NCI-H2029 treated with DMSO at 0.1 percent for 48 hours (cell line): Measurements from ENCODE around the gene BRINP1.

Source experiments
- DNase-seq: peaks from one replicate; lab custom pipeline; 2025; lab: John Stamatoyannopoulos, UW

BRINP1 gene

DNA sequence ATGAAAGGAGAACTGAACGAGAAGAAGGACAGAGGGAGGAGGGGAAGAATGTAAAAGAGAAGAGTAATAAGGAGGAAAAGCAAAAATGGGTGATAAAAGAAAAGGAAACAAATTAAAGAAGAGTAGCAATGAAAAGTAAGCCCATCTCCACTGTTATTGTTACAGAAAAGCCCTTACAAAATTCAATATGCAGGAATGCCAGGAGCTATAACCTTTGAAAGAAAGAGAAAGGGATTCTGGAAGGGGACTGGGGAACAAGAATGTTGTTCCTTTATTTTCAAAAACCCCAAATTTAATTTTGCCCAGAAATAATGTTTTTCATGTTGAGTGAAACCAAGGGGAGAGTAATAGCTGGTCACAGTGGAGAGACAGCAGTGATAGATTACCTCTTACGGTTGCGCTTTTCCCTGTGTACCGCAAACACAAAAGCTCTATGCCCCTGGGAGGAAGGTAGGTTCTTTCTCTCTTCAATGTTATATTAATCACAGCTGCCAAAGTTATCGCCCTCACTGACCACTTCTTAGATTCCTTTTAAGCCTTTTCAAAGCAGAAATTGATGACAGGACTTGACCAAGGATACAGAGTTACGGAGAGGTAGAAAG, 86.7 kb downstream of the BRINP1 start:
- DNase-seq = no peak

DNA sequence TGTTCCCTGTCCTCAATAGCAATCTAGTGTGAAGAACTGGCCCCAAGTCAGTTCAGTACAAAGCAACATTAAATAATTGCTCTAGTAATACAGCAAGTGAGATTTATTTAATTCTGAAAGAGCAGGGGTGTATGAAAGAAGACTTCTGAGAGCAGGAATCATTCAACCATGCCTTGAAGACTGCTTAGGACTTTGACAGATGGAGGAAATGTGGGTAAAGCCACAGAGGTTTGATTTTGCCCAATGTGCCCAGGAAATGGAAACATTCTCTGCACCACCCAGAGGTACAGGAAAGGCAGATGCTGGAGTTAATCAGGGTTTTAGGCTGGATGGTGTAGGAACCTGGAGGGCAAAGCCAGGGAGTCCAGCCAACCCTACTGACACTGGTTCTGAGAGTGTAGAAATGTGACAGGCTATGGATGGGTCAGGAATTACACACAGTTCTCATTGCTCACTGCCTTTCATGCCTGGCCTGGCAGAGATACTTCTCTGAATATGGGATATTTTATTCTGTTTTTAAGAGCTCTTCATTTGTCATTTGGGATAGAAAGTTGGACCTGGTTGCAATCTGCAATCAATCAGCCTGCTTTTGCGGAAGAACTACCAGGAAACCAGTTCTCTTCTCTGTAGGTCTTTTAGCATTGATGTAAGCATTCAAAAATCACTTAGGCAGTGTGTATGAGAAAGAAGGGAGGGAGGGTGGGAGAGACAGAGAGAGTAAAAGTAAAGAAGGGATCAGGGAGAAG, 88.3 kb downstream of the BRINP1 start:
- no peak for DNase-seq

DNA sequence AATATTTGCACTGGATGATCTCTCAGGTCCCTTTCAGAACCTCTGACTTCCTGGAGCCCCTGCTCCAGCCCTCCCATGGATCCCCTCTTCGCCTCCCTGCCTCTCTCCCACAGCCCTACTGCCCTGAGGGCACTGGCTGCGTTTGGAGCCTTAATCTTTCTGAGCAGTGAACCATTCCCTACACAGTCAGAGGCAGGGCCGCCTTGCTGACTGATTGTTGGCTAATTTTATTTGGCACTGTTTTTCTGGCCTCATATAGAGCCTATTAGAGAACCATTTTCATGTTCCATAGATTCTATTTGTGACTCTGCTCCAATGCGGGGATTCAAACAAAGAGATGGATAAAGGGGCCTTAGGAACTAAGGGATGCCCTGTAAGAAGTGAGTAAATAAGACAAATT, 91.1 kb downstream of the BRINP1 start:
- no peak for DNase-seq

DNA sequence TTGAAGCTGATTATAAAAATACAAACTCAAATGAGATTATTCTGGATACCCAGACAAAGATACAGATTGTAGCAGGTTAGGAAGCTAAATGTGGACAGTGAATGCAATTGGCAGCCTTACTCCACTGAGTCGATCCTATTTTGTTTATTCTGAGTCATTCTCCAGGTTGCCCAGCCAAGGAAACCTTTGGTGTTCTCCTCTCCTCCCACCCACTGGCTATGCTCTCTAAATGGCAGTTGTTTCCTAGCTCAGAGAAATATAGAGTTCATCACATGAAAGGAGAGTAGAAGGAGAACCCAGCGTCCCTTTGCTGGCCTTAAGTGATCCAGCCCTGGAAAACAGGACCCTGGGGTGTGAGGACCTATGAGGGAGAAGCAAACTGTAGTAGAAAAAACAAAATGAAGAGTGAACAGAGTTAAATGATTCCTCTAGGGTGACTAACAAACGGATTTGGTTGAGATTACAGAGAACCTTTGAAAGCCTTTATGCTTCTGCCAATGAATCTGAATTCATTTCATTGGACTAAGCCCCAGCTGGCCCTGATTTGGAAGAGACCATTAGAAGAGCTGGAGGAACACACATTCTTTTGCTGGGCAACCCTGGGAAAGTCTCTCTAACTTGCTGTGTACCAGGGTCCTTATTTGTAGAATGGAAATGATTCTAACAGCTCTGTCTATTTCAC, 95.1 kb downstream of the BRINP1 start:
- DNase-seq = no peak

DNA sequence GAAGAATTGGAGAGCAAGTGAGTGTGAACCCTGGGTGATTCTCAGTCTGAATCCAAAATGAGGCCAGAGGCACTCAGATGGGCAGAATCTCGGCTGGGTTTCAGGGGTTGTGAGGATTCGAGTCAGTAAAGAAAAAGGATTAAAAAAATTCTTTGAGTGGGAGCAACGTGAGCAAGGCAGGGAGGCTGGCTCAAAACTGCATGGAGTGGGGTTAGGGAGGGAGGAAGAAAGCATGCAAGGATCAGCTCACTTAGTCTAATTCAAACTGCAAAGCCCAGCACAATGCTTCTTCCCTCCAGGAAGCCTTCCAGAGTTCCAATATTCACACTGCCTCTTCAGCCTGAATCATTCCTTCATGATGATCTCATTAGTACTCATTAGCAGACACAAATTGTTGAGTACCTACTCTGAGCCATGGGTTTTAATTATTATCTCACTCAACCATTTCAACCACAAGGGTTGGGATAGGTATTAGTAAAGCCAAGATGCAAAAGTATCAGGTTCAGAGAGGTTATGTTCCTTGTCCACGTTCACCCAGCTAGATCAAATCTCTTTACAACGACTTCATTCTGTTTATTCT, 95.8 kb downstream of the BRINP1 start:
- DNase-seq = no peak

DNA sequence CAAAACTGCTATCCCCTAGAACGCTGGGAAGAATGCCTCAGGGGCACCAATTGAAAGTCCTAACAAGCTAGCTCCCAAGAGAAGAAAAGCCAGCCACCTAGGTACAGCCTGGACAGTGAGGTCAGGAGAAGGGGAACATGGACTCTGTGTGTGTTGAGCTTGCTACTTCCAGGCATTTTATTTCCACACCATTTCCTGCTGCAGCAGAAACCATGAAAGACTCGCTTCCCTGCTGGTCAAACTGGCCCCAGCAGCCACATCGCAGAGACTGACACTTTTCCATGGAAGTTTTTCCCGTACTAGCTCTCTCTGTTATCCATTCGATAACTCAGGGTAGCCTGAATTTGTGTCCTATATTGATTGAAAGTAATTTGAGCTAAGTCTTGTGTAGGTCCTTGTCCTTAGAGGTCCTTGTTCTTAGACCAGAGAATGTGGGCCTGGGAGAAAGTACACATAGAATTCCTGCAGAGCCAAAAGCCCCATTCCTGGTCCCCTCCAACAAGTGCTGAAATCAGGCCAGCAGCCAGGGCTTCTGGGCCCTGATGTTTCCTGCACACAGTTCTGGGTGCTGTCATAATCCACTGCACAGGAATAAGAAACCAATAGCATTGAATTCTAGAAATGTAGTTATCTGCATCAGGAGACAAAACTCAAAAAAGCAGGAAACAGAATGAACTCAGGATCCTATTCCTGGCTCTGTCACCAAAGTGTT, 96.6 kb downstream of the BRINP1 start:
- DNase-seq = no peak

DNA sequence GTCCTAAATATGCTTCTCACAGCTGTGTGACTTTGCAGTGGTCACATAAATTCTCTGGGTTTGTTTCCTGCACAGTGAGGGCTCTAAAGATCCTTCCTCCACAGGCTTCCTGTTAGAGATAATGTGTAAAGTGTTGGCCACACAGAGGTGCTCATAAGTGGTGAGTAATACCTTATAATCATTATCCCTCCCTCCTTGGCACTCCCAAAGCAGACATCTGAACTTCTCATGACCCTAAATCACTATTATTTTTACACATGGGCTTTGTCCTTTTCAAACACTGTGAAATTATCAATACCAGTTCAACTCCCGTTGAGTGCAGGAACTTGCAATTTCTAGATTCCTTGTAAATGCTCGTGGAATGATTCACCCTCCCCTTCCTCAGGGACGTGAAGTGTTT, 100.2 kb downstream of the BRINP1 start:
- DNase-seq = no peak

DNA sequence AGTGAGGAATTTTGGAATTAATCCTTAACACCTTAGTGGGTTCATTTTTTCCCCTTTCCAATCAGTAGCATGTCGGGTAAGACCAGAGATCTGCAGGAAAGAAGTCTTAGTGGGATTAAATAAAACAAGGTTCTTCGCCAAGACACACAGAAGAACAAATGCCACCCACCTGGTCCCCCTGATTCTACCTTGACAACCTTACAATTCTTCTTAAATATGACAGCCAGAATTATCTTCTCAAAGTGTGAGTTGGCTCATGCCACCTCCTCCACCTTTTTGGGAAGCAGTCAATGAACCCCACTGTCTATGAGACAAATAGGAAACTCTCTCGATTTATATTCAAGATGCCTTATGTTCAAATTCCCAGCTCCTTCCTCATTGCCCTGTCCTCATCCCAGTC, 105.1 kb downstream of the BRINP1 start:
- no peak for DNase-seq

DNA sequence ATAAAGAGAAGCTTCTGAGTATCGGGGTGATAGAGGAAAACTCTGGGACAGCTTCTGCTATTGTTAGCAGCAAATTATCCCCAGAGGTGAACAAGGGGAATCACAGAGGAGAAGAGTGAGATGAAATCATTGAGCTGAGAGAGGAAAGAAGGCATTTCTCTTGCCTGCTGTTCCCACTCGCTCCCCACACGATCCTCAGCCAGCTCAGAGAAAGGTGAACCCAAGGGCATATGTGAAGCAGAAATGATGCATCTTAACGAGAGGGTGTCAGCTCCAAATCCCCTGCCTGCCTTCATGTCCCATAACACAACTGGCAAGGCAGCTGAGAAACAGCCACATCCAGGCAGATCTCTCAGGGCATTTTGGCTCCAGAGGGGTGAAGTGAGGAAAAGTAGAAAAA, 111.6 kb downstream of the BRINP1 start:
- no peak for DNase-seq

DNA sequence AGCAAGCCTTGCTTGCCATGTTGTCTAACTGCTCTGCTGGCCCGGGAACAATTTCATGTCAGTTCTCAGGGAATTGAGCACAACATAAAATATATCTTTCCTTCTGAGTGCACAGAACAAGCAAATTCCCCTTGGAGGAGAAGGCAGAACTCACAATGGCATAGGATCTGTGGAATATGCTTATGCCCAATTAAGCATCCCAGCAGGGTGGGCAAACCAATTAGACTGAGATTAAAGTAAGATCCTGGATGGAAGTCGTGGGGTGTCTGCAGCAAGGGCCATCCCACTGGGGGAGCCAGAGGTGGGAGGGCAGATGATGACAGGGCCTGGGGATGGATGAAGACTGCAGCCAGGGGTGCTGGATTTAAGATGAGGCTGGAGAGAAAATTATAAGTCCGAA, 114.1 kb downstream of the BRINP1 start:
- no peak for DNase-seq

DNA sequence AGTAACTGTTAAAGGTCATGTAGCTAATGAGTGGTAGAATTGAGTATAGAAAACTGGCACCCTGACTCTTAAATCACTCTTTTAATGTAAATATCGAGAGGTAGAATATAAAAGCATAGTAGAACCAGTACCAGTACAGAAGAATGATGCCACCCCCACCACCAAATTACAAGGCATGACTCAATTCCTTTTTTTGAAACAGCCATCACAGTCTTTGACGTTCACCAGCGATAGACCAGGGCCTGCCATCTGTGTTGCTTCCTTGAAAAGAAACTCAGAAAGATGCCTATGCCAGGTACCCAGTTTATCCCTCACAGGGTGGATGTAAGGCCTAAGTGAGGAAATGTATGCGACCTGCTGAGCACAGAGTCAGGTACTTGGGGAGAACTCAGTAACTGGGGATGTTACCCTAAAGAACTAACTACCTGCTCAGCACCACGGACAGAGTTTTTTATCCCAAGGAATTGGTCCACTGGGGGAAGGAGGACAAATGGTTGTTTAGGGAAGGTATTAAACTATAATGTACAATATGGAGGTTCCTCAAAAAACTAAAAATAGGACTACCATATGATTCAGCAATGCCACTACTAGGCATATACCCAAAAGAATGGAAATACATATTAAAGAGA, 116.5 kb downstream of the BRINP1 start:
- DNase-seq = no peak

DNA sequence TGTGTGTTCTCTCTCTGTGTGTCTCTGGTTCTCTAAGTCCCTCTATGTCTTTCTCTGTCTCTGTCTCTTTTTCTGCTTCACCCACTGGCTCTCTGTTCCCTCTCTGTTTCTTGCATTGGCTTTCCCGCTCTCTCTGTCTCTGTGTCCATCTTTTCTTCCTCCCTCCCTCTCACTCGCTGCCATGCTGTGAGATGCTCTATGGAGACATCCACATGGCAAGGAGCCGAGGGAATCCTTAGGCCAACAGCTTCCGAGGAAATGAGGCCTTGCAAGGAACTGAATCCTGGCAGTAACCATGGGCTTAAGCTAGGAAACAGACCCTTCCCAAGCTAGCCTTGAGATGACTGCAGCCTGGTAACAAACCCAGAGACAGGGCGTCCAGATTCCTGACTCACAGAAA, 117.3 kb downstream of the BRINP1 start:
- no peak for DNase-seq

DNA sequence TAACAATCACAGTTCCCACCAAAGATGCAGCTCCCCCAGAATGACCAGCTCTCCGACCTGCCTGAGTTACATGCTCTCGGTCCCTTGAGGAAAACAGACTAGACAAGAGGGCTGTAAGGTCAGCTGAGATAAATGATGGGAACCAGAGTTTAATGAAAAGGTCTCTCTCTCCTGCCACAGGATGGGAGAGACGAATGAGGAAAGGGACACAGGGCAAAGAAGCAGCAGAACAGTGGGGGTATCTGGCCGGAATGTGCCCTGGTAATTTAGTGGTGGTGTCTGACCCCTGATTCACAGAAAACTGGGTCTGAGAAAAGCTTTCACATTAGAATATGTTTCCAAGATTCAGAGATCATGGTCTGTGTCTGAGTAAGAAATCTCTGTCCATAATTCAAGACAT, 118.5 kb downstream of the BRINP1 start:
- no peak for DNase-seq

DNA sequence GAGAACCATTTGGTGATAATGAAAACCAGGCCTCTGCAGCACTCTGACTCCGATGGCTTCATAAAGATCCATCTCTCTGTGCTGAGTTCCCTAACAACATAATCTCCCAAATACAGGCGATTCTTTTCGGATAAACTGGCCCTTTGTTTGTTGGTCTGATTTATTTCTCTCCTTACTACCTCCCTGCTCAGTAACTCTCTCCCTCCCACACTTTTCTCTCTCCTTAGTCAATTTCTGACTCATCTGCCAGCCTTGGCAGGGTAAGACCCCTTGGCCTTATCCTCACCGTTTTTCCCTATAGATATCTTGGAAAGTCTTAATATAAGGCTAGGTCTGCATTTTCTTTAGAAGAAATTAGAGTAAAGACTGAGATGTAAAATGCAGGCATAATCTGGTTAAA, 128.7 kb downstream of the BRINP1 start:
- no peak for DNase-seq

DNA sequence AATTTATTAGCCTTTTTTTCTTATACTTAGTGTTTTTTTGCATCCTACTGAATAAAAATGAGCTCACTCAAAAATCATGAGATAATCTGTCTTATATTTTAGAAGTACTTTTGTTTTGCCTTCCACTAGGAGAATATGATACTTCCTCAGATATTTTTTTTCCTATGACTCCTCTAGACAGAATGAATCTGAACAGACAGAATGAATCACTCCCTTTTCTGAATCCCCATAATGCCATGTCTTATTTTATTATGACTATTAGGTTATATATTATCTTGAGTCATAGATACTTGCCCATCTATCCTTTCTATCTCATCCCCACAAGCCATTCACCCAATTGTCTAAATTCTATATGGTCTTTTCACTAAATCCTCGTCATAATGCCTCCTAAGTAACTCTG, 134.6 kb downstream of the BRINP1 start:
- no peak for DNase-seq

DNA sequence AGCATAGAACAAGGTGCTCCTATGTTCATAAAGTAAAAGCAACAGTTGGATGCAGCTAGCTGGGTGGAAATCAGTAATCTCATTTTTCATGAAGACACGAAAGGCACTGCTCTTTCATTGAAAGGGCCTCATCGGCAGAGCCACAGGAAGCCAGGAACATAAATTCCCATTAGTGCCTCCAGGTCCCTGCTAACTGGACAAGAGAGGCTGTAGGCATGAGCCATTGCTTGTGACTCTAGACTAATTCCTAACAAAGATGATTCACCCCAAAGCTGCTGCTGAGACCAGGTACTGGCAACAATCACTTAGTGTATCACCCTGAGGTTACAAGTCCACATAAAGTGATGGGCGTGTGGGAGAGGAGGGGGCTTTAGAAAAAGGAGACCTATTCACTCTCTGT, 141.8 kb downstream of the BRINP1 start:
- no peak for DNase-seq

DNA sequence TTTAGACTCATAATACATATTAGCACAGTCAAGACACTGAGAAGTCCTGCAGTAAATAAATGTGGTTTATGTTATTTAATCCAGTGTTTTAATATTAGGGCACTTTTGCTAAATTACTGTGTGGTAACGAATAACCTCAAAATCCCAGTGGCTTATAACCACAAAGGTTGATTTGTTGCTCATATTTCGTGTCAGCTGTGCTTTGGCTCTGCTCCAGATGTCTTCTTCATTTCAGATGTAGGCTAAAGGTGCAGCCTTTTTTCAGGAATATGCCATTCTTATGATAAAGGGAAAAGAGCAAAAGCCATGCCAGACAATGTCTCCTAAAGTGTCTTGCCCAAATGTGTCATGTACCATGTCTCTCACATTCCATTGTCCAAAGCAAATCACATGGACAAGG, 144.8 kb downstream of the BRINP1 start:
- no peak for DNase-seq

DNA sequence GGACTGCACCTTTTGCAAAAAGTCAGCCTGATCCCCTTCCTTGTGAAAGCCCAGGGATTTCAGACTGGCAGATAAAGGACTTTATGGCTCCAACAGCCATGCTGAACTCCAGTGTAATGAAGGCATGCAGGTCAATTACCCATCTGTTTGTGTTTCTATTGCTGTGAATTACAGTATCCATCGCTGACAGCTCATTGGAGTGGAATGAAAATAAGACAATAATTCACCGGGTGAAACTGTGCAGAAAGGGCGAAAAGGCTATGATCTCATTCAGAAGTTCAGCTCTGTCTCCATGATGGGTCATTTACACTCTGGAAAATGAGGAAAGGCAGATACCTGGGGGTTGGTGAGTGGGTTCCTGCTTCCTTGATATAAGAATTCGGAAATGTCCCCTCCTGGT, 148.0 kb downstream of the BRINP1 start:
- DNase-seq = no peak

DNA sequence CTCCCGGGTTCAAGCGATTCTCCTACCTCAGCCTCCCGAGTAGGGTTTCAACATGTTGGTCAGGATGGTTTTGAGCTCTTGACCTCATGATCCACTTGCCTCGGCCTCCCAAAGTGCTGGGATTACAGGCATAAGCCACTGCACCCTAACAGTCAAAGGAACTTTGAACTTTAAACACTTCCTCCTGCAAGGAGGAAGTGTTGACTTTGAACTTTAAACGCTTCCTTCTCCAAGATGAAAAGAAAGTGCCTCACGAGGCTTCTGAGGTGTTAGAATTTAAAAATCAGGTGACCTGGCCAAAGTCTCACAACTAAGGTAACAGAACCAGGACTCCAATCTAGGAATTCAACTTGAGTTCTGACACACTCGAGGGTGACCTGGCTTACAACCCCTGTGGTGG, 150.9 kb downstream of the BRINP1 start:
- DNase-seq = no peak

DNA sequence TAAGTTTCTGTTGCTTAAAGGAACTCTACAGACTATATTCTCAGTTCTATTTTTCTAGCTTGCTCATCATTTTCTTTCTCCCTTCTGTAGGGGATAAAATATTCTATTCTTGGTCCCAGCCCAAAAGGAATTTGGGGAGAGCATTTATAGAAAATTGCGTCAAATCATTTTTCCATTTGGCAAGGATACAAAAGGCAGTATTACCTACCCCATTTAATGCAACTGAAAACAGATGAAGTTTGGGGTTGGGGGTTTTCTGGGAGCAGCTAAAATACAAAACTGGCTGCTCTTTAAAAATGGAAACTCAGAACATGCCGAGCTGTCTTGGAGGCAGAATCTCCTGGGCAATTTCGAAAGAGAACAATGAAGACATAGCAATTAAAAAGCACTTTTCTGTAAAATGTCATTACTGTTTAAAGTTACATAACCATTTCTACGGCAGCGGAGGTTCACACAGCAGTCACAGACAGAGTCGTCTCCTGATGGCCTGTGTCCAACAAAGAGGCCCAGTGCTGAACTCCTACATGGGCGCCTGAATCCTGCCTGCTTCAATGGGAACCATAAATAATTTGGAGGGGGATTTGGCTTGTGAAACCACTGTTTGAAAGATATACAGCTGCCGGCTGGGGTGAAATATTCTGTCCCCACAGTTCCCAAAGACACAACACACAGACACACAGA, 152.4 kb downstream of the BRINP1 start:
- no peak for DNase-seq

DNA sequence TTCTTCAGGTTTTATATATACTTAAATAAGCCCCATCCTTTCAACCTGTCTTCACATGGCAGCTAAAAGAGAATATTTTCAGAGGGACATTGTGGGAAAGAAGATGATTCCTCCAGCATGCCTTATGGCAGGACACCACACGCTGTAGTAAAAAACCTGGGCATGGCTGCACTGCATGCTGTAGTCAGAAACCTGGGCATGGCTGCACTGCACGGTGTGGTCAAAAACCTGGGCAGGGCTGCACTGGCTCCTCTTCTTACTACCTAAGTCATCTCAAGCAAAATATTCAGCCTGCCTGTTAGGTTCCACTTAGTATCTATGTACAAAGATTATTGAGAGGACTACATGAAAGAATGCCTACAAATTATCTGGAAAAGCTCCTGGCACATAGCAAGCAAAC, 153.6 kb downstream of the BRINP1 start:
- DNase-seq = no peak

DNA sequence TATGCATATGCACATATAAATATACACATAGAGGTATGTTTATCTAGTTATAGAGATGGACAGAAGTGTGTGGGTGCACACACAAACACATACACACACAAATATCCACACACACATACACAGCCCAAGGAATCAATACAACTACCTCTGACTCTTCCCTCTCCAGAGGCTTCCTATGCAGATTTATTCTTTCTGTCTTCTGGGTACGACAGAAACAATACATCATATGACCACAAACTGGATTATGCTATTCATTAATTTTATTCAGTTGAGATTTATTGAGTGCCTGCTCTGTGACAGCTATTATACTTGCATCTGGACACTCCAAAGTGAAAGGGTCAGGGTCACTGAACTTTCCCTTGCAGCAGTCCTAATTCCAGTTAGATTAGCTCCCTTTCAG, 155.8 kb downstream of the BRINP1 start:
- no peak for DNase-seq
